Esophagus squamous epithelium (tissue), 4 donors: ENCODE data around the gene SCIMP.

Experiments used
- CTCF ChIP-seq, 6 experiments: fragments of 450-650 bp in 4 of 6; fragments of 200-600 bp in 2 of 6; sonication (generic) in 2 of 6; IDR thresholded peaks; one replicate each; pipeline ENCODE4 v1.5.1; 2016 to 2019; ENCODE audit warnings: antibody characterized with exemption in 6 of 6, mild to moderate bottlenecking in 4 of 6, moderate library complexity in 4 of 6
- POLR2A ChIP-seq, 4 donors: fragments of 450-650 bp; IDR thresholded peaks; one replicate each; pipeline ENCODE4 v1.6.1; 2017; ENCODE audit warnings: antibody characterized with exemption in 4 of 4, mild to moderate bottlenecking in 4 of 4, moderate library complexity in 3 of 4

- TF ChIP-seq CTCF (IDR thresholded peaks at IDR 0.05), result no peak
- TF ChIP-seq POLR2A (IDR thresholded peaks at IDR 0.05), result no peak
Observed at GRCh38 chr17:5248821-5249479, 14.3 kb upstream of the SCIMP start.
